Fibroblast of upper back skin (primary cell): ENCODE data around the gene PSTK.

Experiments used
- DNase-seq: peaks from one replicate; pipeline ENCODE4 v3.0.0-alpha.2; 2013

PSTK gene

GRCh38 chr10:123021517-123021916 lies 41.3 kb downstream of the PSTK start:
- DNase-seq = no peak

GRCh38 chr10:123024540-123024939 lies 44.3 kb downstream of the PSTK start:
- DNase-seq = no peak

GRCh38 chr10:123026302-123026701 lies 46.1 kb downstream of the PSTK start:
- DNase-seq = no peak

- no peak for DNase-seq
Measured at GRCh38 chr10:123027861-123028260, 47.7 kb downstream of the PSTK start.

- no peak for DNase-seq
Measured at GRCh38 chr10:123031124-123031523, 50.9 kb downstream of the PSTK start.

- no peak for DNase-seq
Measured at GRCh38 chr10:123034332-123034731, 54.1 kb downstream of the PSTK start.

- no peak for DNase-seq
Measured at GRCh38 chr10:123035467-123036086, 55.4 kb downstream of the PSTK start.

DNA sequence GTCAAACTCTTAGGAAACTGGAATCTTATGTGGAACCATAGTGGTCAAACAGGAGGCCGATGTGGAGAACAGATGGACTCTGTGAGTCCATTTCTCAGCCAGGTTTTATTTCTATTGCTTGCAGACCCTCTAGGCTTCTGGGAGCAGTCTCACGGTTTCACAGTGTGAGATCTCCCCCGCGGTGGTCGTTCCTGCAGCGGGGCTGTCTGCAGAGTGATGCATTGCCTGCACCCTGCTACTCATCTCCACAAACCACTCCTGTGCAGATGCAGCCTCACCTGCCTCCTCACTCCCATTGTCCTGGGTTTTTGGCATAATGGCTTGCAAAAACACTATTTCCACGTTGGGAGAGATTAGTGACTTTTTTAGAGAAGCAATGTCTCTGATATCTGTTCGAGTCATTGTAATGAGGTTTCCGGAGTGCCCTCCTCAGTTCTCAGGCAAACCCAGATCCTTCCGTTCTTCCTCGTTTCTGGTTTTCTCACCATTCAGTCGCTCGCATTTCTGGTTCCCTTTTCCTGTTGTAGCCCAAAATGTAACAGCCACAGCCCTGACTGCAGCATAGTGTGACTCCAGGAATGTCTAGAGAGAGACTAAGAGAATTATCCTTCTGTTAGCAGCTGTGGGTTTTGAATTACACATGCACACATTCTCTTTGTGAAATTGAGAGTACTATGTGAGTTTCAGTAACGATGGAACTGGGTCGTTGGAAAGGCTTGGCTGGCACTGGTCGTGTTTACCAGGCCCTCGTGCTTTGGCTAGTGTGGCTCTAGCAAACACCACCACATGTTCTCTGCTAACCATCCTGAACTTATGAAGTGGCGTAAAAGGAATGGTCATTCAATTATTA lies 58.8 kb downstream of the PSTK start:
- DNase-seq = no peak

GRCh38 chr10:123039632-123039930 lies 59.4 kb downstream of the PSTK start:
- DNase-seq = no peak
